ENCODE measurements around the gene FBXW9. TPM values are rescaled to one million over a fixed set of nuclear protein-coding genes. Genes with fewer than 3 reads are reported as not detected.
"Not testable (repeated sequence)": the region's sequence is repeated elsewhere in the genome, so short reads cannot be mapped to it uniquely, and the experiment has no call there.

Gene FBXW9
- total RNA-seq, 2 donors from 2014 or later: 1.8 TPM

- H3K36me3 ChIP-seq: no peaks in the 10 kb centered on the region
- no peak for TF ChIP-seq CTCF (IDR thresholded peaks at IDR 0.05)
- DNase-seq (ENCODE audit: low spot score): no peak
Measured at GRCh38 chr19:12646551-12646950, 49.9 kb downstream of the FBXW9 start.

GRCh38 chr19:12643716-12644115 is 52.7 kb downstream of the FBXW9 start:
- not testable (repeated sequence) for H3K9me3 ChIP-seq; DNase-seq (ENCODE audit: low spot score); H3K27me3 ChIP-seq; H3K27ac ChIP-seq; H3K36me3 ChIP-seq; H3K4me3 ChIP-seq
- peaks cover 0 to 26% of the 10 kb centered on the region in 2 donors for H3K4me1 ChIP-seq

More at GRCh38 chr19:12646551-12646950, 49.9 kb downstream of the FBXW9 start:
- no peak overlapping the region for H3K27ac ChIP-seq
- no peak overlapping the region for H3K4me3 ChIP-seq
- peaks cover 0 to 14% of the 10 kb centered on the region in 2 donors for H3K4me1 ChIP-seq
- H3K9me3 ChIP-seq: no peaks in the 10 kb centered on the region
- H3K27me3 ChIP-seq: no peaks in the 10 kb centered on the region

GRCh38 chr19:12642506-12642905 is 53.9 kb downstream of the FBXW9 start:
- H3K27ac ChIP-seq: no peak overlapping the region
- H3K4me1 ChIP-seq: peaks cover 0 to 14% of the 10 kb centered on the region in 2 donors
- no peaks in the 10 kb centered on the region for H3K36me3 ChIP-seq
- H3K27me3 ChIP-seq: no peaks in the 10 kb centered on the region
- no peak for TF ChIP-seq CTCF (IDR thresholded peaks at IDR 0.05)
- no peaks in the 10 kb centered on the region for H3K9me3 ChIP-seq
- H3K4me3 ChIP-seq: no peak overlapping the region
- DNase-seq (ENCODE audit: low spot score): no peak

GRCh38 chr19:12641456-12641855 is 55.0 kb downstream of the FBXW9 start:
- Histone ChIP-seq H3K36me3 (no peaks in the 10 kb centered on the region), H3K9me3 (no peaks in the 10 kb centered on the region), H3K27ac (no peak overlapping the region), H3K27me3 (no peaks in the 10 kb centered on the region), H3K4me1 (peaks cover 0 to 12% of the 10 kb centered on the region in 2 donors), H3K4me3 (no peak overlapping the region)
- DNase-seq (ENCODE audit: low spot score): no peak
- TF ChIP-seq CTCF (IDR thresholded peaks at IDR 0.05): no peak

- no peaks in the 10 kb centered on the region for H3K9me3 ChIP-seq
- no peaks in the 10 kb centered on the region for H3K36me3 ChIP-seq
- H3K27me3 ChIP-seq: no peaks in the 10 kb centered on the region
- TF ChIP-seq CTCF (IDR thresholded peaks at IDR 0.05): peak; percentile 62 to 83
- DNase-seq (ENCODE audit: low spot score): peak; percentile 83
- H3K4me1 ChIP-seq: peaks cover 0 to 12% of the 10 kb centered on the region in 2 donors
- H3K27ac ChIP-seq: no peak overlapping the region
- peak overlapping the region in 1 of 2 donors; percentile 35 for H3K4me3 ChIP-seq
Measured at GRCh38 chr19:12639901-12640613, 56.4 kb downstream of the FBXW9 start.

Other genes starting within 250 kb of the FBXW9 start
- gene ZNF709, start 211.8 kb downstream of the FBXW9 start, total RNA-seq: 1 to 10 TPM; 1.6 to 2.0 TPM
- 1 to 10 TPM; 8.5 to 8.6 TPM for gene ZNF564, start 145.1 kb downstream of the FBXW9 start, total RNA-seq
- gene ZNF490, start 85.8 kb downstream of the FBXW9 start, total RNA-seq: 1 to 10 TPM; 2.5 to 4.5 TPM
- gene ZNF791, start 85.7 kb downstream of the FBXW9 start, total RNA-seq: 10 to 100 TPM in 1 of 2 donors, 1 to 10 TPM in 1; 8.2 to 10.1 TPM
- 10 to 100 TPM; 33.7 to 35.5 TPM for gene MAN2B1, start 29.9 kb downstream of the FBXW9 start, total RNA-seq
- gene WDR83, start 29.8 kb downstream of the FBXW9 start, total RNA-seq: 10 to 100 TPM; 10.1 to 11.6 TPM
- gene DHPS, start 14.8 kb downstream of the FBXW9 start, total RNA-seq: 10 to 100 TPM; 59.8 to 60.1 TPM
- not detected for gene GNG14, start 8.6 kb downstream of the FBXW9 start, total RNA-seq
- gene TNPO2, start 27.3 kb upstream of the FBXW9 start, total RNA-seq: 10 to 100 TPM; 35.9 to 55.2 TPM
- 100 to 1,000 TPM; 262 to 287 TPM for gene TRIR, start 38.1 kb upstream of the FBXW9 start, total RNA-seq
- gene GET3, start 40.9 kb upstream of the FBXW9 start, total RNA-seq: 10 to 100 TPM; 44.6 to 55.1 TPM
- gene BEST2, start 55.2 kb upstream of the FBXW9 start, total RNA-seq: not detected
- 10 to 100 TPM; 11.4 to 12.2 TPM for gene HOOK2, start 78.9 kb upstream of the FBXW9 start, total RNA-seq
- gene JUNB, start 94.9 kb upstream of the FBXW9 start, total RNA-seq: 100 to 1,000 TPM; 321 to 506 TPM
- gene PRDX2, start 105.2 kb upstream of the FBXW9 start, total RNA-seq: 100 to 1,000 TPM; 702 to 859 TPM
- not detected for gene THSD8, start 105.4 kb upstream of the FBXW9 start, total RNA-seq
- 1 to 10 TPM; 3.1 to 4.0 TPM for gene RNASEH2A, start 110.0 kb upstream of the FBXW9 start, total RNA-seq
- gene RTBDN, start 137.9 kb upstream of the FBXW9 start, total RNA-seq: not detected
- not detected for gene MAST1, start 141.9 kb upstream of the FBXW9 start, total RNA-seq
- gene DNASE2, start 184.8 kb upstream of the FBXW9 start, total RNA-seq: 10 to 100 TPM; 24.2 to 24.9 TPM
- under 1 TPM in 1 of 2 donors, not detected in 1; 0.26 TPM for gene KLF1, start 190.6 kb upstream of the FBXW9 start, total RNA-seq
- 10 to 100 TPM; 28.4 to 58.3 TPM for gene GCDH, start 194.5 kb upstream of the FBXW9 start, total RNA-seq
- not detected for gene SYCE2, start 222.7 kb upstream of the FBXW9 start, total RNA-seq
- 10 to 100 TPM; 36.4 TPM for gene FARSA, start 237.1 kb upstream of the FBXW9 start, total RNA-seq
- 100 to 1,000 TPM; 285 to 289 TPM for gene CALR, start 242.0 kb upstream of the FBXW9 start, total RNA-seq
- gene RAD23A, start 249.2 kb upstream of the FBXW9 start, total RNA-seq: 100 to 1,000 TPM; 178 to 185 TPM